Measurements from ENCODE around the gene EFCAB9.
"Not testable (repeated sequence)": the region's sequence is repeated elsewhere in the genome, so short reads cannot be mapped to it uniquely, and the experiment has no call there.

Gene EFCAB9

GRCh38 chr5:172193872-172194271 lies at the start of gene EFCAB9:
Gene EFCAB9, plus strand, starts transcription at chr5:172194172. Its CDS starts 1 bp downstream, at chr5:172194173.
- no peak for DNase-seq

GRCh38 chr5:172144291-172144815 lies 49.6 kb upstream of the EFCAB9 start:
- no peak for DNase-seq

- DNase-seq, result no peak
Measured at GRCh38 chr5:172144931-172145869, 48.8 kb upstream of the EFCAB9 start.

- DNase-seq, result no peak
Measured at GRCh38 chr5:172145870-172146747, 47.9 kb upstream of the EFCAB9 start.

GRCh38 chr5:172146748-172147092 lies 47.3 kb upstream of the EFCAB9 start:
- no peak for DNase-seq

GRCh38 chr5:172147857-172148256 lies 46.1 kb upstream of the EFCAB9 start:
- no peak for DNase-seq

GRCh38 chr5:172148381-172148780 lies 45.6 kb upstream of the EFCAB9 start:
- no peak for DNase-seq

- no peak for DNase-seq
Measured at GRCh38 chr5:172149073-172149472, 44.9 kb upstream of the EFCAB9 start.

GRCh38 chr5:172149481-172149880 lies 44.5 kb upstream of the EFCAB9 start:
- not testable (repeated sequence) for DNase-seq

GRCh38 chr5:172150514-172151425 lies 43.2 kb upstream of the EFCAB9 start:
- no peak for DNase-seq

GRCh38 chr5:172151661-172152210 lies 42.2 kb upstream of the EFCAB9 start:
- DNase-seq, result no peak

- no peak for DNase-seq
Measured at GRCh38 chr5:172153695-172154094, 40.3 kb upstream of the EFCAB9 start.

- DNase-seq, result not testable (repeated sequence)
Measured at GRCh38 chr5:172155101-172155500, 38.9 kb upstream of the EFCAB9 start.

- DNase-seq, result no peak
Measured at GRCh38 chr5:172156541-172156994, 37.4 kb upstream of the EFCAB9 start.

GRCh38 chr5:172159016-172159415 lies 35.0 kb upstream of the EFCAB9 start:
- no peak for DNase-seq

- DNase-seq, result no peak
Measured at GRCh38 chr5:172160506-172160905, 33.5 kb upstream of the EFCAB9 start.

GRCh38 chr5:172162323-172162986 lies 31.5 kb upstream of the EFCAB9 start:
- no peak for DNase-seq

GRCh38 chr5:172162987-172163343 lies 31.0 kb upstream of the EFCAB9 start:
- no peak for DNase-seq

GRCh38 chr5:172163346-172163745 lies 30.6 kb upstream of the EFCAB9 start:
- no peak for DNase-seq

GRCh38 chr5:172164769-172165212 lies 29.2 kb upstream of the EFCAB9 start:
- DNase-seq, result no peak

- no peak for DNase-seq
Measured at GRCh38 chr5:172165465-172165864, 28.5 kb upstream of the EFCAB9 start.
